ENCODE results near the gene VIL1. TPM values are rescaled to one million over a fixed set of nuclear protein-coding genes. Genes with fewer than 3 reads are reported as not detected.

The VIL1 gene
- total and polyA plus RNA-seq, 12 donors = 0.09 to 4.5 (median 0.43) TPM; not detected in 6

- no peaks in the 10 kb centered on the region for H3K36me3 ChIP-seq (replicated peaks in 1 of 2)
- H3K27me3 ChIP-seq = no peaks in the 10 kb centered on the region
- TF ChIP-seq CTCF (IDR thresholded peaks at IDR 0.05) = no peak
- TF ChIP-seq POLR2A (IDR thresholded peaks at IDR 0.05) = no peak
- H3K9me3 ChIP-seq (replicated peaks in 1 of 3) = no peaks in the 10 kb centered on the region
- H3K4me3 ChIP-seq = no peak overlapping the region
- no peak for DNase-seq
- H3K27ac ChIP-seq = no peak overlapping the region
- no peaks in the 10 kb centered on the region for H3K4me1 ChIP-seq (replicated peaks in 1 of 2)
- intact Hi-C loops (cut with DNase I) = no loop called here
Measured at GRCh38 chr2:218445602-218446001, 26.7 kb downstream of the VIL1 start.

- Histone ChIP-seq H3K36me3 (replicated peaks in 1 of 2) (no peaks in the 10 kb centered on the region), H3K27ac (no peak overlapping the region), H3K27me3 (no peaks in the 10 kb centered on the region), H3K9me3 (replicated peaks in 1 of 3) (no peaks in the 10 kb centered on the region), H3K4me3 (no peak overlapping the region), H3K4me1 (replicated peaks in 1 of 2) (no peaks in the 10 kb centered on the region)
- TF ChIP-seq POLR2A (IDR thresholded peaks at IDR 0.05) (no peak), CTCF (IDR thresholded peaks at IDR 0.05) (no peak)
- no peak for DNase-seq
- 92 to 99% (median 96%) methylated on average over 6 of the region's 6 CpGs for WGBS, 4 donors
- intact Hi-C loops (cut with DNase I) = no loop called here
Measured at GRCh38 chr2:218446547-218446946, 27.6 kb downstream of the VIL1 start.

GRCh38 chr2:218447072-218447471, 28.1 kb downstream of the VIL1 start:
- no peaks in the 10 kb centered on the region for H3K4me1 ChIP-seq (replicated peaks in 1 of 2)
- no peaks in the 10 kb centered on the region for H3K36me3 ChIP-seq (replicated peaks in 1 of 2)
- no peak for TF ChIP-seq CTCF (IDR thresholded peaks at IDR 0.05)
- TF ChIP-seq POLR2A (IDR thresholded peaks at IDR 0.05) = no peak
- no peaks in the 10 kb centered on the region for H3K9me3 ChIP-seq (replicated peaks in 1 of 3)
- H3K27me3 ChIP-seq = no peaks in the 10 kb centered on the region
- peak in 1 of 7 donors; percentile 28 for DNase-seq
- WGBS, 4 donors = 95 to 100% (median 96%) methylated on average over 2 of the region's 2 CpGs
- H3K27ac ChIP-seq = no peak overlapping the region
- intact Hi-C loops (cut with DNase I) = no loop called here
- H3K4me3 ChIP-seq = no peak overlapping the region

GRCh38 chr2:218448934-218449333, 30.0 kb downstream of the VIL1 start:
- 55 to 65% (median 61%) methylated on average over 3 of the region's 3 CpGs for WGBS, 4 donors
- TF ChIP-seq POLR2A (IDR thresholded peaks at IDR 0.05) (no peak), CTCF (IDR thresholded peaks at IDR 0.05) (no peak)
- H3K27ac ChIP-seq = no peak overlapping the region
- H3K4me1 ChIP-seq (replicated peaks in 1 of 2) = no peaks in the 10 kb centered on the region
- DNase-seq = peak in 1 of 7 donors; percentile 31
- no peaks in the 10 kb centered on the region for H3K9me3 ChIP-seq (replicated peaks in 1 of 3)
- no peaks in the 10 kb centered on the region for H3K36me3 ChIP-seq (replicated peaks in 1 of 2)
- no peaks in the 10 kb centered on the region for H3K27me3 ChIP-seq
- intact Hi-C loops (cut with DNase I) = no loop called here
- no peak overlapping the region for H3K4me3 ChIP-seq

Measured in adrenal gland (tissue), 12 donors.